Measurements from ENCODE around the gene UVRAG.
A peak's percentile ranks its signal among the peaks of the same experiment; 100 is the strongest.

Gene UVRAG

GRCh38 chr11:76083563-76084451, 268.8 kb downstream of the UVRAG start:
- DNase-seq (ENCODE audit: low read depth in 1 of 2, low spot score in 1 of 2): no peak
- no peak for TF ChIP-seq JUND (IDR thresholded peaks at IDR 0.05; ENCODE audit: low read depth)
- in situ Hi-C loops (cut with HindIII; ENCODE audit: low pct_unique_long_range_greater_than_20kb, low sequenced_read_pairs): no loop called here

DNA sequence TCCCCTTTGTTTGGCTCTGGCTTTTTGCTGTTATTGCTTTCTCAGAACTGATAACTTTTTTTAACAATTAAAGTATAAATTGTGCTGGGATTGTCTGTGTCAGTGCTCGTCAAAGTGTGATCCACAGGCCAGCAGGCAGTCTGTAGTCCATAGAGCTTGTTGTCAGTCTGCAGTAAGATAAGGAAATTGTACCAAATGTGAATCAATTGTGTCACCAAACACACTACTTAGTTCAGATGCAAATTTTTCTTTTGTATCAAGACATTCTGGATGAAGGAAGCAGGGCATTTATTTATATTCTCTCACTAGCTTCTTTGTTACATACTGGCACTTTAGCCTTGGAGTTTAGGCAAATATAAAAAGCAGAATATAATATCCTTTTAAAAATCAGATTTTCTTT, 270.3 kb downstream of the UVRAG start:
- DNase-seq (ENCODE audit: low read depth in 1 of 2, low spot score in 1 of 2): no peak
- in situ Hi-C loops (cut with HindIII; ENCODE audit: low pct_unique_long_range_greater_than_20kb, low sequenced_read_pairs): no loop called here
- TF ChIP-seq JUND (IDR thresholded peaks at IDR 0.05; ENCODE audit: low read depth): no peak

DNA sequence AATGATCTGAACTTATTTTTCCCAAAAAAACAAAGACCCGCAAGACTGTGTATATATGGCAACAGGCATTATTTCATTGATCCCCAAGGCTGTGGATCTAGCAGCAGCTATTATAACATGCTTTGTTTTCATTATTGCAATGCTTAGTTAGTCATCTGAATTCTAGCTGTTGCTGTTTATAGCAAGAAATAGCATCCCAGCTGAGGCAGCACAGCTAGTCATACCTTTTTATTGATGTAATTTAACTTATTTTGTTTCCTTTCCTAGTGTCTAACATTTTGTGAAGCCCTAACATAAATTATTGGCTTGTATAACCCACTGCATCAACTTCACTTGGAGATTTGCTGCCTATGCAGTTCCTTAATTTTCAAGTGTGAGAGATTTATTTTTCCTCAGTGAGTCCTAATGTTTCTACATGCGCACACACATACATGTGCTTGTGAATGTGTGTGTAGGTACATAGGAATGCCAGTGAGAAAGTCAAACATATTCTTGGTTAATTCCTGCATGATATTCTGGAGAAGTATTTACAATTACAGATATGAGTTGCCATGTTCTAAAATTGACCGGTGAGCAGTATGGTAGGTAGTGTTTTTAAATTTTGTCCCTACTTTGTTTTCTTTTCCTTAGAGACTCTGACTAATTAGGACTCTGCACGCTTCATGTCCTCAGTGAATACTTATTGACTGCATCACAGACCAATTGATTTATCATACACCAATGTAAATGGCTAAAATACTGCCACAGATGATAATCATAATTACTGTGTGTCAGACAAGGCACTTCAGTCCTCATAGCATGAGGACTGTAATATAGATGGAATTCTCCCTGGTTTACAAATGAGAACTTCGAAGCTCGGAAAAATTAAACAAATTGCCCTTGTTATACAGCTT, 272.0 kb downstream of the UVRAG start:
- DNase-seq (ENCODE audit: low read depth in 1 of 2, low spot score in 1 of 2): no peak
- in situ Hi-C loops (cut with HindIII; ENCODE audit: low pct_unique_long_range_greater_than_20kb, low sequenced_read_pairs): no loop called here

DNA sequence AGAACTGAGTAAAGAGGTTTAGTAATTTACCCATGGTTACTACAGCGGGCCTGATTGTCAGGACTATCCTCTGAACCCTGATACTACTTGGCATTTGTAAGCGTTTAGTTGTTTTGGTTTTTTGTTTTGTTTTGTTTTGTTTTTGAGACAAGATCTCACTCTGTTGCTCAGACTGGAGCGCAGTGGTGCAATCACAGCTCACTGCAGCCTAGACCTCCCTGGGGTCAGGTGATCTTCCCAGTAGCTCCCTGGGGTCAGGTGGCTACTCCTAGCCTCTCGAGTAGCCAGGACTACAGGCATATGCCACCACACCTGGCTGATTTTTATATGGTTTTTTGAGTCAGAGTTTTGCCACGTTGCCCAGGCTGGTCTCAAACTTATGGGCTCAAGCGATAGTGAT, 272.7 kb downstream of the UVRAG start:
- in situ Hi-C loops (cut with HindIII; ENCODE audit: low pct_unique_long_range_greater_than_20kb, low sequenced_read_pairs): no loop called here
- no peak for DNase-seq (ENCODE audit: low read depth in 1 of 2, low spot score in 1 of 2)

More for the DNA sequence above, 272.0 kb downstream of the UVRAG start:
- no peak for TF ChIP-seq JUND (IDR thresholded peaks at IDR 0.05; ENCODE audit: low read depth)

GRCh38 chr11:76088511-76088910, 273.5 kb downstream of the UVRAG start:
- TF ChIP-seq JUND (IDR thresholded peaks at IDR 0.05; ENCODE audit: low read depth): no peak

More for the DNA sequence above, 272.7 kb downstream of the UVRAG start:
- no peak for TF ChIP-seq JUND (IDR thresholded peaks at IDR 0.05; ENCODE audit: low read depth)

DNA sequence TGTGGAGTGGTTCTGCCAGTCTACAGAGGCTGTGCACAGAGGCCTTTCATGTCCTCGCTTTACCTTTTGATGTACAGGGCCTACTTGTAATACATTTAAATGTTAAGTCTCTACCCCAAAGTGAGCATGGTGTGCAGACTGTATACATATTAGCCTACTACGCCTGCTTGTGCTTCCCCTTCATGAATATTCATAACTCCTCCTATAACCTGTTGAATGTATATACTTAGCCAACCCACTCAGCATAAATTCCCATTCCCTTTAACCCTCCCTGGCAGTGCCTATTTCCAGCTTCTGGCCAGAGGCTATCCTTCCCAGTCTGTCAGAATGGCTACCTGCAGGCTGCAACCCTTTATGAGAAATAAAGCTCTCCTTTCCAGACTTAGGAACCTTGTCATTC, 275.2 kb downstream of the UVRAG start:
- TF ChIP-seq JUND (IDR thresholded peaks at IDR 0.05; ENCODE audit: low read depth): no peak
- in situ Hi-C loops (cut with HindIII; ENCODE audit: low pct_unique_long_range_greater_than_20kb, low sequenced_read_pairs): no loop called here
- DNase-seq (ENCODE audit: low read depth in 1 of 2, low spot score in 1 of 2): no peak

More at GRCh38 chr11:76088511-76088910, 273.5 kb downstream of the UVRAG start:
- DNase-seq (ENCODE audit: low read depth in 1 of 2, low spot score in 1 of 2): no peak
- in situ Hi-C loops (cut with HindIII; ENCODE audit: low pct_unique_long_range_greater_than_20kb, low sequenced_read_pairs): no loop called here

DNA sequence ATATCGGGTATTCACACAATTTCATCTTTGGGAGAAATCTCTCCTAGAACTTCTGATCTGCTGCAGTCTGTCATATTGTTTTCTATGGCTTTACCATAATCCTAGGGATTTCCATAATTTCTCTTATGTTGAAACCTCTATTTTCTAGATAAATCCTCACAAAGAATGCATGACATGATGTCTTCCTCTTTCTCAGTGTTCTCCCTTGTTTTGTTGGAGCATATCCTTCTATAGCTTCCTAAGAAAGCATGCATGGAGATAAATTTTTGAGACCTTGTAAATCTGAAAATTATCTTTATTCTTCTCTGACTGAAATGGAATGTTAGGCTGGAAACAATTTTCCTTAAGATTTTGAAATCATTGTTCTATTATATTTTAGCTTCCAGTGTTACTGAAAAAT, 275.8 kb downstream of the UVRAG start:
- DNase-seq (ENCODE audit: low read depth in 1 of 2, low spot score in 1 of 2): no peak
- TF ChIP-seq JUND (IDR thresholded peaks at IDR 0.05; ENCODE audit: low read depth): no peak
- in situ Hi-C loops (cut with HindIII; ENCODE audit: low pct_unique_long_range_greater_than_20kb, low sequenced_read_pairs): no loop called here

GRCh38 chr11:76094740-76095139, 279.7 kb downstream of the UVRAG start:
- in situ Hi-C loops (cut with HindIII; ENCODE audit: low pct_unique_long_range_greater_than_20kb, low sequenced_read_pairs): no loop called here
- DNase-seq (ENCODE audit: low read depth in 1 of 2, low spot score in 1 of 2): no peak
- no peak for TF ChIP-seq JUND (IDR thresholded peaks at IDR 0.05; ENCODE audit: low read depth)

- in situ Hi-C loops (cut with HindIII; ENCODE audit: low pct_unique_long_range_greater_than_20kb, low sequenced_read_pairs): no loop called here
- no peak for TF ChIP-seq JUND (IDR thresholded peaks at IDR 0.05; ENCODE audit: low read depth)
- peak in 1 of 2 experiments; percentile 40 for DNase-seq (ENCODE audit: low read depth in 1 of 2, low spot score in 1 of 2)
Observed at GRCh38 chr11:76095891-76096290, 280.9 kb downstream of the UVRAG start.

DNA sequence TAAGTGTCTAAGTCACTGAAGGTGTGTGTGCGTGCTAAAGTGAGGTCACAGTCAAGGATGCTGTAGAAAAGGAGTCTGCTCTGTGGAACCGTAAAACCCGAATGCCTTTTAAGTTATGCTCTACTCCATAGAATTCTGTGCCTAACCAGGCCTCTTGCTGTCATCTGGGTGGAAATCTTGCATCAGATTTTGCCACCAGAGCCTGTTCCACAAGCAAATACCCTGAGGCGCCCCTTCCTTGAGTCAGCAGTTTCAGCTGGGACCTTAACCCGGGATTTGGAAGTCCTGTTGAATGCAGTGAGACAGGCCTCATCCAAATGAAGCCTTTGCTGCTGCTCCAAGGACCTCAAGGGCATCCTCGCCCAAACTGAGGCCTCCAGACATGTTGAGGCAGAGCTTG, 281.5 kb downstream of the UVRAG start:
- in situ Hi-C loops (cut with HindIII; ENCODE audit: low pct_unique_long_range_greater_than_20kb, low sequenced_read_pairs): no loop called here
- TF ChIP-seq JUND (IDR thresholded peaks at IDR 0.05; ENCODE audit: low read depth): no peak
- DNase-seq (ENCODE audit: low read depth in 1 of 2, low spot score in 1 of 2): peak; percentile 18 to 91

DNA sequence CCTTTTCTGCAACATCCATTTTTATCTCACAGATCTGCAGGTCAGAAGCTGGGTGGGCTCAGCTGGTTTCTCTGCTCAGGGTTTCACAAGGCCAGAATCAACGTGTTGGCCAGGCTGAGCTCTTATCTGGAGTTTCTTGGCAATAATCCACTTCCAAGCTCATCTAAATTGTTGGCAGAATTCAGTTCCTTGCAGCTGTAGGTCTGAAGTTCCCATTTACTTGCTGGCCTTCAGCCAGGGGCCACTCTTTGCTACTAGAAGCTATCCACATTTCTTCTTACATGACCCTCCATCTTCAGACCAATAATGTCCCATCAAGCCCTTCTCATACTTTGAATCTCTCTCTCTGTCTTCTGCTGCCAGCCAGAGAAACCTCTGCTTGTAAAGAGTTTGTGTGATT, 287.8 kb downstream of the UVRAG start:
- no peak for TF ChIP-seq JUND (IDR thresholded peaks at IDR 0.05; ENCODE audit: low read depth)
- no peak for DNase-seq (ENCODE audit: low read depth in 1 of 2, low spot score in 1 of 2)
- in situ Hi-C loops (cut with HindIII; ENCODE audit: low pct_unique_long_range_greater_than_20kb, low sequenced_read_pairs): no loop called here

GRCh38 chr11:76103460-76103859, 288.4 kb downstream of the UVRAG start:
- no peak for TF ChIP-seq JUND (IDR thresholded peaks at IDR 0.05; ENCODE audit: low read depth)
- no peak for DNase-seq (ENCODE audit: low read depth in 1 of 2, low spot score in 1 of 2)
- in situ Hi-C loops (cut with HindIII; ENCODE audit: low pct_unique_long_range_greater_than_20kb, low sequenced_read_pairs): no loop called here

- in situ Hi-C loops (cut with HindIII; ENCODE audit: low pct_unique_long_range_greater_than_20kb, low sequenced_read_pairs): no loop called here
- TF ChIP-seq JUND (IDR thresholded peaks at IDR 0.05; ENCODE audit: low read depth): no peak
Observed at GRCh38 chr11:76104285-76104684, 289.3 kb downstream of the UVRAG start.

More at GRCh38 chr11:76104285-76104684, 289.3 kb downstream of the UVRAG start:
- DNase-seq (ENCODE audit: low read depth in 1 of 2, low spot score in 1 of 2): no peak
